Fibroblast of lung (primary cell): ENCODE data around the gene ZNF512B.

ENCODE experiments used
- CTCF ChIP-seq, 2 donors: IDR thresholded peaks in 1 of 2; conservative IDR thresholded peaks in 1 of 2; 1 replicate in 1 of 2; 2 replicates in 1 of 2; pipeline ENCODE4 v1.5.1; 2011 to 2012; ENCODE audit warnings: low read length in 2 of 2, control low read depth in 1 of 2, inconsistent platforms in 1 of 2, low read depth in 1 of 2, mild to moderate bottlenecking in 1 of 2
- EZH2 ChIP-seq: IDR thresholded peaks from 2 replicates; pipeline ENCODE4 v1.5.1; 2012; ENCODE audit warnings: low read length, control low read depth, mild to moderate bottlenecking; ENCODE audit errors: missing control alignments

GRCh38 chr20:64005394-64005793 lies 35.7 kb upstream of the ZNF512B start:
- TF ChIP-seq CTCF (conservative IDR thresholded peaks at IDR 0.05 in 1 of 2, IDR thresholded peaks at IDR 0.05 in 1 of 2; ENCODE audit: low read depth in 1 of 2, low read length in 2 of 2) (no peak), EZH2 (no peak)
